ENCODE measurements around the gene CAST.
A peak's percentile ranks its signal among the peaks of the same experiment; 100 is the strongest.
"Not testable (repeated sequence)": the region's sequence is repeated elsewhere in the genome, so short reads cannot be mapped to it uniquely, and the experiment has no call there.

The CAST gene

DNA sequence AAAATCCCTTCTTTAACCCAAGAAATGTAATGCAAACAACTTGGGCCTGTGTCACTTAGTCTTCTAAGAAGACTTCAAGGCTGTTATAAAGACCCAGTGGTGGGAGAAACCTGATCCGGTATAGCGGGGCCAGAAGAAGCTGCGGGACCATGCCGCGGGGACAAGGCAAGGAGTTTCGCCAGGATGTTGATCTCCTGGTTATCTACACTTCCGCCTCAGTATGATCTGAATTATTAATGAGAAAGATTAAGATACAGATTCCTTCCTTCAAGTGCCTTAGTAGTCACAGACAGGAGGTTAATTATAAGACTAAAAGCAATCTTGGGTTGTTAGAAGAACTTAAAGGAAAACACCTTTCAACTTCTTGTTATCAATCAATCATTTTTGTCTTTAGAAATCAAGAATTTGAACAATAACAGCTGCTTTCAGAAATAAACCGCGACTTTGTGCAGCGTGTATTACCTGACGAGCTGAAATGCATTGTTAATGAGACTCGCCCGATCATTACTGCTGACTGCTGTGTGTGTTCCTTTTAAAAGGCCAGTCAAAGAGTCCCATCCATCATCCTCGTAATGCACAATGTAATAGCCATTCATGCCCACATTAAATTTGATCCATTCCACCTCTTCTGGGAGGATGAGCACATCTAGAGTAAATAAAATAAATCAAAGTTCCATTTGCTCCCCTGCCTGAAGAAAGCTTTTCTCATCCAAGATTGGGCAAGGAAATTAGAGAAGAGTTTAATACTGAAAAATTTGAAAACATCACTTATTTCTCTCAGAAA lies 123.3 kb downstream of the CAST start:
- DNase-seq = no peak

GRCh38 chr5:96788112-96788749 lies 126.1 kb downstream of the CAST start:
- no peak for DNase-seq

DNA sequence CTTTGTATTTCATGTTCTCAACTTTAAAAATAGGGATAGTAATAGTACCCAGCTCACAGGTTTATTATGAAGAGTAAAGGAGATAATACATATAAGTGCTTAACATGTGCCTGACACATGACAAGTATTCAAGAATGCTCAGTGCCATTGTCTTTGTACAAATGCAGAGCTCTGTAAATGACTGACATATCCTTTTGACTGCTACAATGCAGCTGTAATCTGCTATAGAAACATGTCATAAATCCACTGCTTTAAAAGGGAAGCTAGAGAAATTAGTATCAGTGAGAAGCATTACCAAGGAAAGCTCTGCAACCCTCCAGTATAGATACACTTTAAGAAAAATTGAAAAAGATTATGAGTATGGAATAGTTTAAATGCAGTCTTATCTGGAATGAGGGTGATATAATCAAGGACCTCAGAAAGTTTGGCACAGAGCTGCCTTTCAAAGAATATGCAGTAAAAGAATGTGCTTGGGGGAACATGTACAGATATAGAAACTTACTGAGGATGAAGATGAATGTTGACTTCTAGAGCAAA lies 127.7 kb downstream of the CAST start:
- DNase-seq = no peak

GRCh38 chr5:96790961-96791504 lies 128.9 kb downstream of the CAST start:
- no peak for DNase-seq

GRCh38 chr5:96794757-96795156 lies 132.6 kb downstream of the CAST start:
- no peak for DNase-seq

GRCh38 chr5:96795626-96796025 lies 133.4 kb downstream of the CAST start:
- no peak for DNase-seq

GRCh38 chr5:96796434-96796833 lies 134.3 kb downstream of the CAST start:
- DNase-seq = no peak

- not testable (repeated sequence) for DNase-seq
Measured at GRCh38 chr5:96801718-96802117, 139.5 kb downstream of the CAST start.

- peak; percentile 56 for DNase-seq
Measured at GRCh38 chr5:96807075-96807654, 145.0 kb downstream of the CAST start.

- DNase-seq = no peak
Measured at GRCh38 chr5:96808541-96808828, 146.3 kb downstream of the CAST start.

DNA sequence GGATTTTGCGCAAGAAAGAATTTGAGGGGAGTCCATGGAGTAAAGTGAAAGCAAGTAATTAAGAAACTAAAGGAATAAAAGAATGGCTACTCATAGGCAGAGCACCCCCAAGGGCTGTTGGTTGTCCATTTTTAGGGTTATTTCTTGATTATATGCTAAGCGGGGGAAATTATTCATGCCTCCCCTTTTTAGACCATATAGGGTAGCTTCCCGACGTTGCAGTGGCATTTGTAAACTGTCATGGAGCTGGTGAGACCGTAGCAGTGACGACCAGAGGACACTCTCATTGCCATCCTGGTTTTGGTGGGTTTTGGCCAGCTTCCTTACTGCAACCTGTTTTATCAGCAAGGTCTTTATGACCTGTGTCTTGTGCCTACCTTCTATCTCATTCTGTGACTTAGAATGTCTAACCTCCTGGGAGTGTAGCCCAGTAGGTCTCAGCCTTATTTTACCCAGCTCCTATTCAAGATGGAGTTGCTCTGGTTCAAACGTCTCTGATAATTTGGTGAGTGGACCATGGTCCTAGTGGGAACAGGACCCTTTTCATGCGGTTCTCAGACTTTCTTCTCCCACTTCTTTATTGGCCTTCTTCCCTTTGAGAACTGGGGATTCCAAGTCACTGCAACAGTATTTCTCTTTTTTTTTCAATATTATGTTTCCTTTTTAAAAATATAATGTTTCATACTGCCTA lies 146.8 kb downstream of the CAST start:
- no peak for DNase-seq

DNA sequence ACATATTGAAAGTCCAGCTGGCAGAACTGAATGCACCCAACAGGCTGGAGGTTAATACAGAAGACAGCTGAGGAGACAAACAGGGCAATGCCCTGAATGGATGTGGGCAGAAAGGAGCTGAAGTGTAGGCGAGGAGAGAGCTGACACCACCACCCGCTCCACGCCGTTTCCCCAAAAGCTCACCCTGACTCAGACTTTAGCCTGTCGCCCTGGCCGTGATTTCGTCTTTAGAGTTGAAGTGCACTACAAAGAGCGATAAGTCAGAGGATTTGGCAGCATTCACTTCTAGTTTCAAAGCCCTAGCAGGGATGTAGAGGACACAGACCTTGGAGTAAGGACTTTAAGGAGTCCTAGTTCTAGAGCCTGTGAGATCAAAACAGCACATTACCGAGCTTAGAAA lies 147.7 kb downstream of the CAST start:
- no peak for DNase-seq

- DNase-seq = no peak
Measured at GRCh38 chr5:96812851-96813250, 150.7 kb downstream of the CAST start.

GRCh38 chr5:96814041-96814440 lies 151.9 kb downstream of the CAST start:
- DNase-seq = no peak

GRCh38 chr5:96816411-96816939 lies 154.3 kb downstream of the CAST start:
- DNase-seq = peak; percentile 4

DNA sequence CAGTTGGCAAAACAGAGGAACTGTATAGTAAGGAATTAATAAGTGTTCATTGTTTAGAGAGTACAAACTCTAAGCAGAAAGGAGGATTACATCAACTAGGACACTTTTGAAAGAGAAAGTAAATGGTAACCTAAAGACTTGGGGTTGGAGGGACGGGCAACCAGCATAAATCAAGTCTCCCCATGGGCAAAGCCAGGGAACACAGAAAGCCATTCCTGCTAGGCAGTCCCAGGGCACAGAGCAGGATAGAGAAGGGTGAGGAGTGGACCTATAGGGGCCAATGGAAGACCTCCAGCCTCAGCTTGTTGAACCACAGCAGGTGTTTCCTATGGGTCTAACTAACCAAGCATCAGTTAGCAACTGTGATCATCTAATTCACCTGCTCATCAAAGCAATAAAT lies 154.8 kb downstream of the CAST start:
- no peak for DNase-seq

DNA sequence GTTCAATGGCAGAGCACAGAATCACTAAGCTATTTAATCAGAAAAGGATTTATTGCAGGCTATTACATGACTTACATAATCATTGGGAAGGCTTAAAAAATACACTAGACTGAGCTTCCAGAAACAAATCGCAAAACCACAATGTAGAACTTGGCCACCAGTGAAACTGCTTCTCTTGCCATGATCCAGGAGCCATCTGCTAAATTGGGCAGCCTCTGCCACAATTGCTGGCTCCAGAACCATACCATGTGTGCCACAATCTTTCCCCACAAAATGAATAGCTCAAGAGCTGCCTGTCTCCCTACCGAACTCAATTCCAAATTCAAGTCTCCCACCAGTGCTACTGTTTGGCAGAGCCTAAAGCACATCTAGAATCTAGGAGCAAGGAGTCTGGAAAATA lies 155.3 kb downstream of the CAST start:
- no peak for DNase-seq

DNA sequence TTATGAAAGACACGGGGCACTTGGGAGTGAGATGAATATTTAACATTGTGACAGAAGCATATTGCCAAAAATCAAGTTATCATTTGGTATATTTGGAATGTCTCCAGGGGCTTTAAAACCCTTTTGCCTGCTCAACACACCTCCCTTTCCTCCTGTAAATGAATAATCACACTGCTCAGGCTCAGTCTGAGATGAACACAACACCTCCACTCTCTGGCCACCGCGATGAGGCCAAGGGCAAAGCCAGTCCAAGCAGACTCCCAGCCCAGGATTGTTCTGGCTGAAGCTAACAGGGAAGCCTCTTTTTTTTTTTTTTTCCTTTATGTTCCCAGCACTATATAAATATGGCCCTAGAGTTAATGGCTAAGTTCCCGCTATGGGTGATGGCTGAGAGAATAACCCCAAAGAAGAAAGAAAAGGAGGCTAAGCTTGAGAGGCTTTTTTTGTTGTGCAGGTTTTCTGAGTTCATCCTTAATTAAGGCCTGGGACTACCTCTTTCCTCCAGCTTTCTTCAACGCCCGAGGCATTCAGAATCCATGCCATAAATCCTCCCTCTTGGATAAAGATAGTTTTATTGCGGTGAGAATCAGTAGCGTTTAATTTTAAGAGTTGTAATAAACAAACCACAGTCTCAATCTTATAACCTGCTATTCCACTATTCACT lies 156.1 kb downstream of the CAST start:
- no peak for DNase-seq

DNA sequence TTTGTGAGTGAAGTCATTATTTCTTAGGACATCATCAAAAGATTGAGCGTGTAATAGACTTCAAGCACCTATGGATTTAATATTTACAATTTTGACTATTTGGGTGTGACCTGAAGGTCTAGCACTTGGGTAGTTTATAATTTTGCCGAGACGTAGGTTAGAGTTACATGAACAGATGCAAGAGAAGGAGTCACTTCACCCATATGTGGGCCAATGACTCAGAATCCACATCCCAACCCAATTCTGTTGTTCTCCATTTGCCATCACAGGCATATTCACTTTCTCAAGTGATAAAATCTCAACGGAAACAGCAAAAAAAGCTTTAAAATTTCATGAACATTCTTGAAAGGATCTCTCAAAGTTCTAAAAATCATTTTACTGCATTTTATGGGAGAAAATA lies 157.6 kb downstream of the CAST start:
- no peak for DNase-seq

GRCh38 chr5:96821260-96821916 lies 159.2 kb downstream of the CAST start:
- no peak for DNase-seq

DNA sequence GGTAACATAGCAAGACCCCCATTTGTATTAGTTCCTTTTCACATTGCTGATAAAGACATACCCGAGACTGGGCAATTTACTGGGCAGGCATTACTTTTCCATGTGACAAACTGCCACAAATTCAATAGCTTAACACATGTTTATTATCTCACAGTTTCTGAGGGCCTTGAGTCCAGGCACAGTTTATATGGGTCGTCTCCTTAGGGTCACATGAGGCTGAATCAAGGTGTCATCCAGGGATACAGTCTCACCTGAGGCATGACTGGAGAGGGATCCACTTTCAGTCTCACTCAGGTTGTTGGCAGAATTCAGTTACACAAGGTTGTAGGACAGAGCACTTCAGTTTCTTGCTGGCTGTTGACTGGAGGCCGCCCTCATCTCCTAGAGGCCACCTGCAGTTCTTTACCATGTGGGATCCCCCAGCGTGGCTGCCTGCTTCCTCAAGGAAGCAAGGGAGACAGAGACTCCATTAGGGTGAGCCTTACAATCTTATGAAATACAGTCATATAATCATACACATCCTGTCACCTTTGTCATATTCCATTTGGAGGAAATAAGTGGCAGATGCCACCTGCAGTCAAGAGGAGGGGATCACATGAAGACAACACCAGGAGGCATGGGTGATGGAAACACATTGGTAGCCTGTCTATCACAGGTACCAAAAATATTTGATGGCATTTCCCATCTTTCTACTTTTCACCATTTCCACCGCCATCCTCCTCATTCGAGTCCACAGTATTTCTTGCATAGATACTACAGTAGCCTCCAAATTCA lies 160.7 kb downstream of the CAST start:
- DNase-seq = no peak

Measured in NCI-H82 (cell line).